Right lobe of liver (tissue), 6 donors: ENCODE measurements around the gene IL15. TPM values are rescaled to one million over a fixed set of nuclear protein-coding genes. Genes with fewer than 3 reads are reported as not detected.

ENCODE experiments used
- ATAC-seq, 4 donors: fragments of 200-7000 bp; cut with Tn5 transposase; one replicate each; pipeline ENCODE4 v1.9.1; 2020; ENCODE audit warnings: mild to moderate bottlenecking in 4 of 4, moderate library complexity in 4 of 4
- DNase-seq, 3 donors: peaks; one replicate each; pipeline ENCODE4 v3.0.0-alpha.2; 2020
- H3K27ac ChIP-seq, 3 donors: fragments of 200-600 bp; one replicate each; pipeline ENCODE4 v1.8.0; 2022
- H3K27me3 ChIP-seq, 2 donors: fragments of 200-600 bp; one replicate each; pipeline ENCODE4 v1.8.0; 2022
- H3K36me3 ChIP-seq, 4 donors: fragments of 200-600 bp; sonication (generic) in 1 of 4; one replicate each; pipeline versions ENCODE4 v1.5.1 to v1.8.0; 2017 to 2022; ENCODE audit warnings: control low read depth in 1 of 4
- H3K4me1 ChIP-seq, 4 donors: fragments of 200-600 bp; sonication (generic) in 1 of 4; one replicate each; pipeline versions ENCODE4 v1.5.1 to v1.8.0; 2017 to 2022; ENCODE audit warnings: control low read depth in 1 of 4
- H3K4me3 ChIP-seq, 3 donors: fragments of 200-600 bp; one replicate each; pipeline ENCODE4 v1.8.0; 2022
- H3K9me3 ChIP-seq, 4 donors: fragments of 200-600 bp; sonication (generic) in 1 of 4; one replicate each; pipeline versions ENCODE4 v1.5.1 to v1.8.0; 2017 to 2022; ENCODE audit warnings: control low read depth in 1 of 4
- CTCF ChIP-seq, 4 donors: fragments of 200-600 bp in 3 of 4; fragments of 450-650 bp in 1 of 4; IDR thresholded peaks; one replicate each; pipeline versions ENCODE4 v1.5.1 to v1.8.0; 2016 to 2022; ENCODE audit warnings: antibody characterized with exemption in 4 of 4, mild to moderate bottlenecking in 2 of 4
- POLR2A ChIP-seq: fragments of 450-650 bp; IDR thresholded peaks from one replicate; pipeline ENCODE4 v1.6.1; 2017; ENCODE audit warnings: antibody characterized with exemption, mild to moderate bottlenecking
- WGBS: methylation state at CpG from one replicate; pipeline ENCODE4 v1.1.6; 2018; ENCODE audit warnings: low coverage, low lambda C conversion rate; ENCODE audit not compliant: insufficient coverage; ENCODE audit errors: missing lambda C conversion rate; 5-methylcytosine and 5-hydroxymethylcytosine counted together
- intact Hi-C, 2 donors: fragments of 100-400 bp; cut with DNase I; formaldehyde crosslinking; loops; one replicate each; pipeline versions ENCODE4 v1.11.2 to v1.14.1; 2022
- total RNA-seq, 6 experiments: library from RNA; depleted of rRNA in 2 of 6; stranded (reverse); fragments of >200 nt in 2 of 6; fragmentation: NEBNext Ultra II Directional in 3 of 6; extraction: Animal tissue kit (Norgen Biotek cat#: 25700) in 3 of 6; gene quantifications; one replicate each; pipeline versions ENCODE4 v1.1.0 to v1.2.4, GENCODE V29; 2016 to 2023
- donor health status: DM: no; HTN: yes; CAD: no.
- donor health status: DM: no; HTN: no; CAD: no.
- donor health status: DM: no; HTN: no; CAD: no.
- donor health status: DM: no; HTN: yes; CAD: no.
- donor health status: DM: no; HTN: yes; CAD: no.

Gene IL15
- total RNA-seq, 6 experiments from 2014 or later = 0.43 to 2.2 (median 1.4) TPM

GRCh38 chr4:141771889-141772830, 135.8 kb downstream of the IL15 start:
- Histone ChIP-seq H3K4me1 (peaks cover 0 to 3% (median 0%) of the 10 kb centered on the region in 4 donors), H3K27me3 (no peaks in the 10 kb centered on the region), H3K9me3 (no peaks in the 10 kb centered on the region), H3K27ac (no peak overlapping the region), H3K36me3 (no peaks in the 10 kb centered on the region), H3K4me3 (no peak overlapping the region)
- 28% methylated on average over 10 of the region's 10 CpGs for WGBS
- ATAC-seq (no peak), DNase-seq (no peak)
- intact Hi-C loops = no loop called here
- TF ChIP-seq POLR2A = no peak
- TF ChIP-seq CTCF (IDR thresholded peaks at IDR 0.05) = no peak

GRCh38 chr4:141772838-141773237, 136.5 kb downstream of the IL15 start:
- no peaks in the 10 kb centered on the region for H3K36me3 ChIP-seq
- TF ChIP-seq CTCF (IDR thresholded peaks at IDR 0.05) (no peak), POLR2A (no peak)
- no peak for ATAC-seq
- no peak overlapping the region for H3K4me3 ChIP-seq
- no peaks in the 10 kb centered on the region for H3K27me3 ChIP-seq
- peaks cover 0 to 3% (median 0%) of the 10 kb centered on the region in 4 donors for H3K4me1 ChIP-seq
- intact Hi-C loops = no loop called here
- no peaks in the 10 kb centered on the region for H3K9me3 ChIP-seq
- WGBS = 87% methylated on average over 2 of the region's 2 CpGs
- no peak for DNase-seq
- no peak overlapping the region for H3K27ac ChIP-seq

GRCh38 chr4:141782205-141782604, 145.8 kb downstream of the IL15 start:
- Histone ChIP-seq H3K4me3 (no peak overlapping the region), H3K27me3 (no peaks in the 10 kb centered on the region)
- ATAC-seq = no peak

More at GRCh38 chr4:141782205-141782604, 145.8 kb downstream of the IL15 start:
- intact Hi-C loops = no loop called here
- no peak for TF ChIP-seq CTCF (IDR thresholded peaks at IDR 0.05)
- no peak for TF ChIP-seq POLR2A
- DNase-seq = no peak
- H3K36me3 ChIP-seq = no peaks in the 10 kb centered on the region
- H3K4me1 ChIP-seq = no peaks in the 10 kb centered on the region
- H3K27ac ChIP-seq = no peak overlapping the region
- H3K9me3 ChIP-seq = no peaks in the 10 kb centered on the region
